H1 (cell line): ENCODE data around the gene ASB6. TPM values are rescaled to one million over a fixed set of nuclear protein-coding genes. Genes with fewer than 3 reads are reported as not detected.

Experiments
- CTCF ChIA-PET: fragments of 300-600 bp; sonication (Branson Sonifier 250); formaldehyde crosslinking; loops from one replicate; lab custom pipeline; 2021; ENCODE audit not compliant: partially characterized antibody; lab: Charles Lee
- POLR2A ChIA-PET: fragments of 300-600 bp; sonication (Branson Sonifier 250); formaldehyde crosslinking; loops from one replicate; lab custom pipeline; 2021; ENCODE audit warnings: inconsistent platforms; ENCODE audit not compliant: partially characterized antibody; lab: Charles Lee
- DNase-seq, 2 experiments: peaks; one replicate each; pipeline versions ENCODE4 v3.0.0 to v3.0.0-alpha.2; 2010 to 2022; ENCODE audit warnings: low spot score in 2 of 2, low read depth in 1 of 2, mixed read lengths in 1 of 2
- FAIRE-seq: peaks from 2 replicates; lab custom pipeline; 2011; peaks lifted over from hg19 to GRCh38; lab: Jason Lieb, UNC
- H2AFZ ChIP-seq: 2 replicates; pipeline ENCODE4 v1.8.1; 2012; ENCODE audit warnings: low read length, inconsistent platforms
- H2AK5ac ChIP-seq: 2 replicates; pipeline ENCODE4 v1.6.1; 2013; ENCODE audit warnings: low read depth, low read length
- H2BK120ac ChIP-seq: replicated peaks from 2 replicates; pipeline ENCODE3; 2013; ENCODE audit warnings: low read depth, low read length, inconsistent platforms
- H2BK12ac ChIP-seq: 2 replicates; pipeline ENCODE4 v1.6.1; 2013; ENCODE audit warnings: low read depth, low read length
- H2BK15ac ChIP-seq: 2 replicates; pipeline ENCODE4 v1.6.1; 2013; ENCODE audit warnings: low read length
- H2BK20ac ChIP-seq: 2 replicates; pipeline ENCODE4 v1.6.1; 2013; ENCODE audit warnings: low read length
- H2BK5ac ChIP-seq: 2 replicates; pipeline ENCODE4 v1.6.1; 2013; ENCODE audit warnings: low read depth, low read length
- H3K14ac ChIP-seq: 2 replicates; pipeline ENCODE4 v1.6.1; 2013; ENCODE audit warnings: inconsistent platforms; ENCODE audit not compliant: insufficient read length
- H3K18ac ChIP-seq: 2 replicates; pipeline ENCODE4 v1.6.1; 2013; ENCODE audit warnings: low read length; ENCODE audit errors: extremely low read depth
- H3K23ac ChIP-seq: 2 replicates; pipeline ENCODE4 v1.6.1; 2013; ENCODE audit warnings: inconsistent platforms; ENCODE audit not compliant: insufficient read length
- H3K23me2 ChIP-seq: 2 replicates; pipeline ENCODE4 v1.6.1; 2013; ENCODE audit warnings: low read depth, low read length
- H3K27ac ChIP-seq: 2 replicates; pipeline ENCODE4 v1.6.1; 2011; ENCODE audit warnings: low read depth, low read length, inconsistent platforms
- H3K27me3 ChIP-seq, 4 experiments: replicated peaks in 1 of 4; 1 replicate in 1 of 4; 2 replicates in 3 of 4; pipeline versions ENCODE4 v1.6.1 to v1.8.1; 2011 to 2013; ENCODE audit warnings: low read length in 3 of 4, mild to moderate bottlenecking in 3 of 4, inconsistent platforms in 2 of 4, mixed read lengths in 2 of 4, moderate library complexity in 1 of 4; ENCODE audit not compliant: control insufficient read depth in 3 of 4, insufficient read depth in 3 of 4; ENCODE audit errors: extremely low read depth in 1 of 4
- H3K36me3 ChIP-seq, 4 experiments: 2 replicates each; pipeline versions ENCODE4 v1.6.1 to v1.8.1; 2011 to 2013; ENCODE audit warnings: mild to moderate bottlenecking in 4 of 4, low read length in 3 of 4, moderate library complexity in 2 of 4, control low read depth in 1 of 4, inconsistent platforms in 1 of 4; ENCODE audit not compliant: insufficient read depth in 4 of 4, control insufficient read depth in 2 of 4
- H3K4ac ChIP-seq: replicated peaks from 2 replicates; pipeline ENCODE3; 2013; ENCODE audit warnings: low read length, low read depth, mixed read lengths, inconsistent platforms; ENCODE audit not compliant: insufficient read length
- H3K4me1 ChIP-seq, 4 experiments: replicated peaks in 1 of 4; 1 replicate in 1 of 4; 2 replicates in 3 of 4; pipeline versions ENCODE4 v1.6.1 to v1.8.1; 2011 to 2013; ENCODE audit warnings: low read length in 3 of 4, inconsistent platforms in 2 of 4, mixed read lengths in 1 of 4; ENCODE audit not compliant: insufficient read depth in 4 of 4, control insufficient read depth in 3 of 4
- H3K4me2 ChIP-seq, 2 experiments: 2 replicates each; pipeline versions ENCODE4 v1.6.1 to v1.8.1; 2011 to 2013; ENCODE audit warnings: low read depth in 2 of 2, low read length in 2 of 2, control low read depth in 1 of 2, inconsistent platforms in 1 of 2, mild to moderate bottlenecking in 1 of 2; ENCODE audit not compliant: insufficient read depth in 1 of 2
- H3K4me3 ChIP-seq, 4 experiments: fragments of 200-600, 300-600 bp in 1 of 4; sonication (generic), shearing (Covaris generic), sonication (Bioruptor Twin) in 1 of 4; 2 replicates each; pipeline versions ENCODE4 v1.5.1 to v1.8.1; 2011 to 2016; ENCODE audit warnings: low read length in 4 of 4, low read depth in 3 of 4, control low read depth in 2 of 4, inconsistent platforms in 2 of 4, mild to moderate bottlenecking in 2 of 4, mixed read lengths in 1 of 4, moderate library complexity in 1 of 4; ENCODE audit not compliant: insufficient read depth in 2 of 4; ENCODE audit errors: extremely low read depth in 1 of 4
- H3K56ac ChIP-seq: replicated peaks from 2 replicates; pipeline ENCODE3; 2013; ENCODE audit warnings: low read depth, mild to moderate bottlenecking, mixed read lengths, low read length, inconsistent platforms; ENCODE audit not compliant: insufficient read length
- H3K79me1 ChIP-seq: 2 replicates; pipeline ENCODE4 v1.6.1; 2013; ENCODE audit warnings: low read depth, low read length, control low read depth
- H3K79me2 ChIP-seq, 2 experiments: 2 replicates each; pipeline versions ENCODE4 v1.6.1 to v1.8.1; 2012 to 2013; ENCODE audit warnings: low read length in 2 of 2, mild to moderate bottlenecking in 2 of 2, inconsistent platforms in 1 of 2; ENCODE audit not compliant: insufficient read depth in 2 of 2, control insufficient read depth in 1 of 2
- H3K9ac ChIP-seq, 4 experiments: replicated peaks in 1 of 4; 1 replicate in 1 of 4; 2 replicates in 3 of 4; pipeline versions ENCODE4 v1.6.1 to v1.8.1; 2011 to 2013; ENCODE audit warnings: low read depth in 3 of 4, low read length in 3 of 4, control low read depth in 2 of 4, mild to moderate bottlenecking in 2 of 4, moderate library complexity in 2 of 4, inconsistent platforms in 1 of 4; ENCODE audit errors: extremely low read depth in 1 of 4
- H3K9me3 ChIP-seq, 2 experiments: 2 replicates each; pipeline versions ENCODE4 v1.6.1 to v1.8.1; 2012 to 2013; ENCODE audit warnings: mild to moderate bottlenecking in 2 of 2, moderate library complexity in 2 of 2, control low read depth in 1 of 2, inconsistent platforms in 1 of 2, low read depth in 1 of 2, low read length in 1 of 2, mixed read lengths in 1 of 2; ENCODE audit not compliant: insufficient read depth in 2 of 2
- H4K20me1 ChIP-seq, 2 experiments: replicated peaks in 1 of 2; 2 replicates each; pipeline versions ENCODE3 to v1.8.1; 2011 to 2013; ENCODE audit warnings: inconsistent platforms in 2 of 2, low read length in 2 of 2, mild to moderate bottlenecking in 1 of 2; ENCODE audit not compliant: insufficient read depth in 2 of 2, control insufficient read depth in 1 of 2
- H4K5ac ChIP-seq: 2 replicates; pipeline ENCODE4 v1.6.1; 2013; ENCODE audit warnings: low read length, low read depth, mixed read lengths, inconsistent platforms; ENCODE audit not compliant: insufficient read length
- H4K8ac ChIP-seq: 2 replicates; pipeline ENCODE4 v1.8.0; 2013; ENCODE audit warnings: mild to moderate bottlenecking, moderate library complexity, low read length, inconsistent platforms; ENCODE audit not compliant: insufficient read depth; ENCODE audit errors: extremely low read depth
- H4K91ac ChIP-seq: replicated peaks from 2 replicates; pipeline ENCODE3; 2013; ENCODE audit warnings: low read length, mixed read lengths, inconsistent platforms; ENCODE audit not compliant: insufficient read length
- ATF2 ChIP-seq: IDR thresholded peaks from 2 replicates; pipeline ENCODE4 v1.6.1; 2012; ENCODE audit warnings: low read length, inconsistent platforms
- E2F6 ChIP-seq: IDR thresholded peaks from 2 replicates; pipeline ENCODE4 v1.6.1; 2012; ENCODE audit warnings: inconsistent platforms
- EP300 ChIP-seq, 2 experiments: IDR thresholded peaks; 1 replicate in 1 of 2; 2 replicates in 1 of 2; pipeline ENCODE4 v1.6.1; 2011 to 2012; ENCODE audit warnings: low read depth in 2 of 2, low read length in 2 of 2, mild to moderate bottlenecking in 2 of 2, borderline replicate concordance in 1 of 2, inconsistent platforms in 1 of 2, moderate library complexity in 1 of 2
- FOSL1 ChIP-seq: IDR thresholded peaks from 2 replicates; pipeline ENCODE4 v1.6.1; 2011; ENCODE audit warnings: mild to moderate bottlenecking, low read depth, low read length, moderate library complexity; ENCODE audit not compliant: insufficient read depth
- KDM4A ChIP-seq: IDR thresholded peaks from one replicate; pipeline ENCODE4 v1.7.1; 2012; ENCODE audit warnings: low read depth, mild to moderate bottlenecking, moderate library complexity, low read length, inconsistent platforms; ENCODE audit not compliant: severe bottlenecking
- RXRA ChIP-seq: IDR thresholded peaks from 2 replicates; pipeline ENCODE4 v1.6.1; 2011; ENCODE audit warnings: low read depth, mild to moderate bottlenecking, low read length, moderate library complexity; ENCODE audit not compliant: insufficient read depth
- SP2 ChIP-seq: IDR thresholded peaks from 2 replicates; pipeline ENCODE4 v1.6.1; 2012; ENCODE audit warnings: mild to moderate bottlenecking, low read length, inconsistent platforms
- TBP ChIP-seq: IDR thresholded peaks from 2 replicates; pipeline ENCODE4 v1.6.1; 2011; ENCODE audit warnings: low read depth, low read length, improper control_type of control experiment
- TCF12 ChIP-seq: IDR thresholded peaks from 2 replicates; pipeline ENCODE4 v1.6.1; 2011; ENCODE audit warnings: low read depth, mild to moderate bottlenecking, low read length
- WGBS, 2 experiments: shearing (Covaris generic) in 1 of 2; methylation state at CpG; one replicate each; pipeline versions ENCODE4 v1.1.6 to v1.1.7; 2013 to 2015; ENCODE audit warnings: low lambda C conversion rate in 2 of 2, mixed read lengths in 2 of 2, inconsistent platforms in 1 of 2, low coverage in 1 of 2, missing lambda C conversion rate in 1 of 2; ENCODE audit not compliant: insufficient replicate concordance in 2 of 2, insufficient coverage in 1 of 2, insufficient read length in 1 of 2; ENCODE audit errors: extremely low coverage in 1 of 2, missing lambda C conversion rate in 1 of 2; 5-methylcytosine and 5-hydroxymethylcytosine counted together
- polyA plus RNA-seq, 7 experiments: library from polyadenylated mRNA; depleted of rRNA in 3 of 7; stranded (reverse) in 5 of 7; unstranded in 2 of 7; fragments of >200 nt in 5 of 7; fragments of 200-250 nt in 2 of 7; gene quantifications; 1 replicate in 5 of 7; 2 replicates in 1 of 7; 4 replicates in 1 of 7; pipeline versions ENCODE4 v1.2.1 to v1.2.3, GENCODE V29; 2011 to 2013; ENCODE audit warnings: missing spikeins in 2 of 7, mixed read lengths in 2 of 7
- total RNA-seq: library from RNA; stranded (reverse); fragmentation: NEBNext Ultra II Directional; extraction: Animal tissue kit (Norgen Biotek cat#: 25700); gene quantifications from 2 replicates; pipeline ENCODE4 v1.2.1, GENCODE V29; 2021

Gene ASB6
- total and polyA plus RNA-seq, 2 of the 8 experiments (the other 6 are each of a cell fraction or from before 2014, with no cell fraction given) = 14.0 to 17.3 TPM

- H3K4me2 ChIP-seq = no peak overlapping the region
- TF ChIP-seq RXRA (no peak), FOSL1 (no peak), KDM4A (no peak), TBP (no peak), E2F6 (no peak), SP2 (no peak), ATF2 (no peak), TCF12 (no peak), EP300 (IDR thresholded peaks at IDR 0.05; ENCODE audit: borderline replicate concordance in 1 of 2, low read depth in 2 of 2, low read length in 2 of 2) (no peak)
These were observed 29.0 kb downstream of the ASB6 start for GRCh38 chr9:129612815-129613519.

More at GRCh38 chr9:129612815-129613519, 29.0 kb downstream of the ASB6 start:
- H3K27ac ChIP-seq = no peak overlapping the region
- no peak overlapping the region for H3K23ac ChIP-seq
- H3K4me3 ChIP-seq = no peak overlapping the region
- H2BK15ac ChIP-seq = 0 out of 2 replicates have a peak overlapping the region, but pooled peaks have one; percentile 61
- no peak for FAIRE-seq
- H3K23me2 ChIP-seq = peaks cover 8% of the 10 kb centered on the region; the same call in 1 of the 2 replicates
- no peak overlapping the region for H2BK20ac ChIP-seq
- peaks cover 0 to 18% (median 8%) of the 10 kb centered on the region in 4 experiments; a peak in 6 of 7 replicates for H3K4me1 ChIP-seq
- H3K18ac ChIP-seq = no peak overlapping the region
- no peak overlapping the region for H2AFZ ChIP-seq
- H4K91ac ChIP-seq = no peak overlapping the region
- H3K4ac ChIP-seq = peak overlapping the region; percentile 69
- no peak overlapping the region for H4K8ac ChIP-seq
- H3K9ac ChIP-seq = no peak overlapping the region
- no peaks in the 10 kb centered on the region for H3K79me1 ChIP-seq
- no peak overlapping the region; the same call in 1 of the 2 replicates for H2BK5ac ChIP-seq
- H2BK120ac ChIP-seq = no peak overlapping the region
- H2AK5ac ChIP-seq = no peak overlapping the region; the same call in 1 of the 2 replicates
- H3K27me3 ChIP-seq = peaks cover 0 to 7% (median 5%) of the 10 kb centered on the region in 4 experiments; a peak in 5 of 7 replicates
- WGBS, 2 experiments = 92% methylated on average over 14 of the region's 15 CpGs; no CpG with 5 or more reads in 1 of the 2 experiments
- CTCF ChIA-PET = interaction anchor here (0.7 to 6.2 kb wide), 19 partner anchors 9 to 494 kb away, joined by 3 to 71 read pairs (median 3); partner anchors contain the start of genes C9orf50 and NTMT1
- no peak overlapping the region for H3K56ac ChIP-seq
- POLR2A ChIA-PET = interaction anchor here (0.6 to 1.0 kb wide), 2 partner anchors 414 to 435 kb away, joined by 3 read pairs; partner anchors contain the start of gene IER5L
- no peaks in the 10 kb centered on the region for H3K36me3 ChIP-seq
- H3K79me2 ChIP-seq = no peaks in the 10 kb centered on the region
- no peaks in the 10 kb centered on the region for H3K9me3 ChIP-seq
- H4K5ac ChIP-seq = no peak overlapping the region
- no peak overlapping the region for H2BK12ac ChIP-seq
- H3K14ac ChIP-seq = no peak overlapping the region
- no peak for DNase-seq
- H4K20me1 ChIP-seq = no peaks in the 10 kb centered on the region
